T-helper 1 cell (primary cell): ENCODE data around the gene GLO1.
"Not testable (repeated sequence)": the region's sequence is repeated elsewhere in the genome, so short reads cannot be mapped to it uniquely, and the experiment has no call there.

Source experiments
- DNase-seq, 5 donors: peaks; one replicate each; pipeline ENCODE4 v3.0.0-alpha.2; 2012 to 2020

The GLO1 gene

GRCh38 chr6:38703949-38704590 is 1.1 kb upstream of the GLO1 start:
- no peak for DNase-seq

- DNase-seq: no peak
These were observed 1.4 kb downstream of the GLO1 start for GRCh38 chr6:38701551-38701950.

- DNase-seq: not testable (repeated sequence)
These were observed 3.2 kb downstream of the GLO1 start for GRCh38 chr6:38699702-38700101.

- no peak for DNase-seq
These were observed 5.1 kb downstream of the GLO1 start for GRCh38 chr6:38697846-38698245.

- no peak for DNase-seq
These were observed 6.6 kb downstream of the GLO1 start for GRCh38 chr6:38696345-38696744.

- DNase-seq: no peak
These were observed 7.0 kb downstream of the GLO1 start for GRCh38 chr6:38695933-38696332.

GRCh38 chr6:38695227-38695900 is 7.6 kb downstream of the GLO1 start:
- DNase-seq: no peak

GRCh38 chr6:38688579-38689087 is 14.3 kb downstream of the GLO1 start:
- DNase-seq: no peak

- no peak for DNase-seq
These were observed 15.4 kb downstream of the GLO1 start for GRCh38 chr6:38687549-38687948.

- no peak for DNase-seq
These were observed 15.9 kb downstream of the GLO1 start for GRCh38 chr6:38687043-38687353.

- no peak for DNase-seq
These were observed 16.5 kb downstream of the GLO1 start for GRCh38 chr6:38686270-38687042.

GRCh38 chr6:38684904-38685303 is 18.0 kb downstream of the GLO1 start:
- no peak for DNase-seq

- no peak for DNase-seq
These were observed 18.7 kb downstream of the GLO1 start for GRCh38 chr6:38684237-38684636.

- DNase-seq: no peak
These were observed 21.1 kb downstream of the GLO1 start for GRCh38 chr6:38681850-38682249.

- no peak for DNase-seq
These were observed 23.3 kb downstream of the GLO1 start for GRCh38 chr6:38679668-38680067.

- no peak for DNase-seq
These were observed 24.7 kb downstream of the GLO1 start for GRCh38 chr6:38678178-38678760.

- no peak for DNase-seq
These were observed 25.9 kb downstream of the GLO1 start for GRCh38 chr6:38676974-38677544.

- no peak for DNase-seq
These were observed 26.5 kb downstream of the GLO1 start for GRCh38 chr6:38676236-38676973.

GRCh38 chr6:38673397-38674165 is 29.4 kb downstream of the GLO1 start:
- peak in 1 of 5 donors; percentile 11 for DNase-seq

GRCh38 chr6:38671885-38672467 is 31.0 kb downstream of the GLO1 start:
- DNase-seq: peak in 2 of 5 donors; percentile 27 to 52
